Measurements from ENCODE around the gene GTPBP1. TPM values are rescaled to one million over a fixed set of nuclear protein-coding genes. Genes with fewer than 3 reads are reported as not detected.

The GTPBP1 gene
- total and polyA plus RNA-seq, 2 donors (not counting 3 experiments of a cell fraction or from before 2014, with no cell fraction given) = 29.8 to 50.3 TPM

GRCh38 chr22:38707346-38707745, 1.6 kb downstream of the GTPBP1 start:
- peak overlapping the region; percentile 84 to 95 (median 89) for H3K4me3 ChIP-seq (replicated peaks in 1 of 3; ENCODE audit: insufficient read depth in 1 of 3, low read depth in 1 of 3, low read length in 3 of 3)
- BruUV-seq (replicated peaks) = TSS peak; percentile 35
- H3K4me1 ChIP-seq (ENCODE audit: control insufficient read depth, extremely low read depth, insufficient read depth, low read length) = peaks cover 28% of the 10 kb centered on the region
- H3K79me2 ChIP-seq (ENCODE audit: control insufficient read depth, insufficient read depth, low read length) = peaks cover 62% of the 10 kb centered on the region
- DNase-seq (ENCODE audit: low read depth, low spot score) (peak; percentile 23), FAIRE-seq (peak; percentile 46)
- H3K36me3 ChIP-seq (ENCODE audit: control insufficient read depth in 2 of 2, extremely low read depth in 1 of 2, insufficient read depth in 2 of 2, low read length in 2 of 2) = no peaks in the 10 kb centered on the region
- H3K9ac ChIP-seq (replicated peaks; ENCODE audit: extremely low read depth, insufficient read depth, low read length) = no peak overlapping the region
- intact Hi-C loops (cut with micrococcal nuclease) = loop anchor here (10.0 kb wide), 1 partner anchor 203 kb away; the partner anchor contains the start of gene DDX17
- TF ChIP-seq MAX (IDR thresholded peaks at IDR 0.05; ENCODE audit: insufficient read depth, insufficient read length) = no peak
- no peak for TF ChIP-seq MYC (IDR thresholded peaks at IDR 0.05; ENCODE audit: low read depth, low read length)
- no peak for TF ChIP-seq GATA2 (IDR thresholded peaks at IDR 0.05; ENCODE audit: insufficient read depth, insufficient read length, low read depth, low read length)
- TF ChIP-seq JUN (IDR thresholded peaks at IDR 0.05; ENCODE audit: borderline replicate concordance, insufficient read depth, insufficient read length, low read depth) = no peak
- no peak for TF ChIP-seq CTCF (IDR thresholded peaks at IDR 0.05; ENCODE audit: extremely low read depth in 1 of 2, insufficient read depth in 1 of 2, low read depth in 1 of 2, low read length in 2 of 2)
- no peak for TF ChIP-seq EZH2 (IDR thresholded peaks at IDR 0.05; ENCODE audit: borderline replicate concordance, low read depth, low read length, severe bottlenecking)
- TF ChIP-seq POLR2A (IDR thresholded peaks at IDR 0.05; ENCODE audit: low read depth, low read length) = no peak
- no peak for TF ChIP-seq POLR2AphosphoS5 (IDR thresholded peaks at IDR 0.05; ENCODE audit: insufficient read depth, low read depth, low read length)
- H3K9me1 ChIP-seq (replicated peaks; ENCODE audit: control insufficient read depth, extremely low read depth, insufficient read depth, low read length) = no peaks in the 10 kb centered on the region
- peaks cover 7% of the 10 kb centered on the region for H4K20me1 ChIP-seq (replicated peaks; ENCODE audit: control insufficient read depth, extremely low read depth, insufficient read depth, low read length)
- no peaks in the 10 kb centered on the region for H3K27me3 ChIP-seq (ENCODE audit: control insufficient read depth in 2 of 2, insufficient read depth in 2 of 2, low read length in 2 of 2)
- POLR2A ChIA-PET = no interaction called here
- peak overlapping the region; percentile 97 for H3K4me2 ChIP-seq (ENCODE audit: insufficient read depth, low read length)
- CTCF ChIA-PET = interaction anchor here (1.7 to 3.3 kb wide), 4 partner anchors 10 to 25 kb away, joined by 5 to 19 read pairs (median 10); no protein-coding TSS in a partner anchor
- H2AFZ ChIP-seq (ENCODE audit: low read depth, low read length) = no peak overlapping the region
- no peaks in the 10 kb centered on the region for H3K9me3 ChIP-seq (replicated peaks; ENCODE audit: control insufficient read depth, insufficient read depth, low read length)
- dilution Hi-C loops (cut with MboI; ENCODE audit: extremely low pct_ligation_motif_present, low sequenced_read_pairs) = no loop called here
- peak overlapping the region; percentile 67 for H3K27ac ChIP-seq (ENCODE audit: insufficient read depth, low read depth, low read length)
